ENCODE measurements around the gene AS3MT. TPM values are rescaled to one million over a fixed set of nuclear protein-coding genes. Genes with fewer than 3 reads are reported as not detected.

AS3MT gene
- polyA plus RNA-seq, 1 experiment, result 3.0 TPM

DNA sequence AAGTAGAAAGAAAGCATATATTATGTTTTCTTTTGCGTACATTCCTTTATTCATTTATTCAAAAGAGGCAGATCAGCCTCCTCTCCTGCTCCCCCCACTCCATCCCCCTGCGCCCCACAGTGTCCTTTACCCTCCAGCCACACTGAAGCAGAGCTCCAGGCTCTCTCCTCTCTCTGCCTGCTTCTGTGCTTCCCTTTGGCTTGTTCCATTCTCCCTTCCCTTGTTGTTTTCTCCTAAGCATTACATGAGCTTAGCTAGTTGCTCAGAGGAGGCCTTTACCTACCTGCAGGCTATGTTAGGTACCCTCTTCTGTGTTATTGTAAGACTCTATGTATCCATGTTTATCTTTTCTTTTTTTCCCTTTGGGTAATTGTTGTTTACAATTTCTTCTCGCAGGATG is 76.2 kb downstream of the AS3MT start:
- ChIA-PET POLR2A (no interaction called here), CTCF (interaction anchor here (0.8 to 1.7 kb wide), 3 partner anchors 9 to 119 kb away, joined by 3 to 5 read pairs (median 3); no protein-coding TSS in a partner anchor)
- Histone ChIP-seq H3K27me3 (ENCODE audit: control insufficient read depth, insufficient read depth, low read length) (peaks cover 1% of the 10 kb centered on the region; the same call in 1 of the 2 replicates), H3K4me3 (ENCODE audit: low read depth, low read length) (no peak overlapping the region), H3K36me3 (ENCODE audit: control insufficient read depth, insufficient read depth, low read length) (no peaks in the 10 kb centered on the region)
- TF ChIP-seq, protein P1, sequence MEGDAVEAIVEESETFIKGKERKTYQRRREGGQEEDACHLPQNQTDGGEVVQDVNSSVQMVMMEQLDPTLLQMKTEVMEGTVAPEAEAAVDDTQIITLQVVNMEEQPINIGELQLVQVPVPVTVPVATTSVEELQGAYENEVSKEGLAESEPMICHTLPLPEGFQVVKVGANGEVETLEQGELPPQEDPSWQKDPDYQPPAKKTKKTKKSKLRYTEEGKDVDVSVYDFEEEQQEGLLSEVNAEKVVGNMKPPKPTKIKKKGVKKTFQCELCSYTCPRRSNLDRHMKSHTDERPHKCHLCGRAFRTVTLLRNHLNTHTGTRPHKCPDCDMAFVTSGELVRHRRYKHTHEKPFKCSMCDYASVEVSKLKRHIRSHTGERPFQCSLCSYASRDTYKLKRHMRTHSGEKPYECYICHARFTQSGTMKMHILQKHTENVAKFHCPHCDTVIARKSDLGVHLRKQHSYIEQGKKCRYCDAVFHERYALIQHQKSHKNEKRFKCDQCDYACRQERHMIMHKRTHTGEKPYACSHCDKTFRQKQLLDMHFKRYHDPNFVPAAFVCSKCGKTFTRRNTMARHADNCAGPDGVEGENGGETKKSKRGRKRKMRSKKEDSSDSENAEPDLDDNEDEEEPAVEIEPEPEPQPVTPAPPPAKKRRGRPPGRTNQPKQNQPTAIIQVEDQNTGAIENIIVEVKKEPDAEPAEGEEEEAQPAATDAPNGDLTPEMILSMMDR (IDR thresholded peaks at IDR 0.05; ENCODE audit: insufficient read depth, low read depth, low read length), result no peak
- no peak for DNase-seq (ENCODE audit: low read depth)

DNA sequence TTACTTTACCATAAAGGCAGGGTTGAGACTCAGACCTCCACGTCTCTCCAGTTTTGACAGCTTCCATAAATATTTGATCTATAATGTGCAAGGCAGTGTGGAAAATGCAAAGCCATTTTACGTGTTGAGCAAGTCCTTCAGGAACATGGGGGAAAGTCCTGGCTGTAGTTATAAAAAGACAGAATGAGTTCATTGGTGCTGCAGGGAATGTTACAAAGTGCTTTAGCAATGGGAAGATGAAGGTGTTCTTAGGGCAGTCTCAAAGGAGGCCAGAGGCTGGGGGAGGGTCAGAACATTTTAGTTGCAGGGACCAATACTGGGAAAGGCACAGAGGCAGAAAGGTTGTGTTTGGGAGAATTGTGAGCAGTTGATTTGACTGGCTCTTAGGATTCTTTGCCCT is 76.7 kb downstream of the AS3MT start:
- Histone ChIP-seq H3K27me3 (ENCODE audit: control insufficient read depth, insufficient read depth, low read length) (peaks cover 1% of the 10 kb centered on the region; the same call in 1 of the 2 replicates), H3K36me3 (ENCODE audit: control insufficient read depth, insufficient read depth, low read length) (no peaks in the 10 kb centered on the region), H3K4me3 (ENCODE audit: low read depth, low read length) (no peak overlapping the region)
- DNase-seq (ENCODE audit: low read depth), result no peak
- CTCF ChIA-PET, result interaction anchor here (0.8 to 1.7 kb wide), 3 partner anchors 9 to 118 kb away, joined by 3 to 5 read pairs (median 3); no protein-coding TSS in a partner anchor
- POLR2A ChIA-PET, result no interaction called here
- TF ChIP-seq, protein P1 (IDR thresholded peaks at IDR 0.05; ENCODE audit: insufficient read depth, low read depth, low read length), result no peak

DNA sequence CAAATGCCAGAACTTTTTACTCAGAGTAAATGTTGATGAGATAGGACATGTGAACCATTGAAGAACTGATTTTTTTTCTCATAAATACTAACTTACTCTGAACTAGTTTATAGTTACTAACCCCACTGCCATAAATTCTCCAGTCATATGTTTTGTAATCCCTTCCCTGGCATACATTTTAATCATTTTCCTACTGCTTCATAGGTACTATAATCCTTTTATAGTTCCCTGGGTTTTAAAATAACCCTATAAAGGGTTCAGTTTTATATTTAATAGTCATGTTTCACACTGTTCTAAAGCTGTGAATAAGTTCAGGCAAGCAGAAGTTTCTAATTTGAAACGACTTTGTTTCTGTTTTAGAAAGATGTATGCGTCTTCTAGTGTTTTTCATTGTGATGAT is 77.7 kb downstream of the AS3MT start:
- ChIA-PET CTCF (interaction anchor here (1.7 kb wide), 1 partner anchor 8 kb away, joined by 5 read pairs; no protein-coding TSS in a partner anchor), POLR2A (no interaction called here)
- no peak overlapping the region for H3K4me3 ChIP-seq (ENCODE audit: low read depth, low read length)
- TF ChIP-seq, protein P1 (IDR thresholded peaks at IDR 0.05; ENCODE audit: insufficient read depth, low read depth, low read length), result no peak
- H3K36me3 ChIP-seq (ENCODE audit: control insufficient read depth, insufficient read depth, low read length), result no peaks in the 10 kb centered on the region
- no peak for DNase-seq (ENCODE audit: low read depth)
- H3K27me3 ChIP-seq (ENCODE audit: control insufficient read depth, insufficient read depth, low read length), result peaks cover 1% of the 10 kb centered on the region; the same call in 1 of the 2 replicates

DNA sequence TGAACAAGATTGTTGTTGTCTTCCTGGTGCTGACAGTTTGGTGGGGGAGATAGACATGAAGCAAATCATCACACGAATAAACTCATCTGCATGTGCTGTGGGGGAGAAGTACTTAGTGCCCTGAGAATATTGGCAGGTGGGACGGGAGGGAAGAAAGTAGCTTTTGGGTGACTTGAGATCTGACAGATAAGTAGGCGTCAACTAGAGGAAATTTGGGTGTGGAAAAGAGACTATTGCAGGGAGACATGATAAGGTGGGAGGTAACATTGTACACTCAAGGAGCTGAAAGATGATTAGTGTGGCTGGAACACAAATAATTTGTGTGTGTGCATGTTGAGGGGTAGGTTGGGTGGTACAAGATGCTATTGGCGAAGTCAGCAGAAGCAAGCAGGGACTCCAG is 78.9 kb downstream of the AS3MT start:
- TF ChIP-seq, protein P1 (IDR thresholded peaks at IDR 0.05; ENCODE audit: insufficient read depth, low read depth, low read length), result no peak
- CTCF ChIA-PET, result no interaction called here
- DNase-seq (ENCODE audit: low read depth), result no peak
- H3K27me3 ChIP-seq (ENCODE audit: control insufficient read depth, insufficient read depth, low read length), result peaks cover 1% of the 10 kb centered on the region; the same call in 1 of the 2 replicates
- H3K36me3 ChIP-seq (ENCODE audit: control insufficient read depth, insufficient read depth, low read length), result no peaks in the 10 kb centered on the region
- POLR2A ChIA-PET, result no interaction called here
- H3K4me3 ChIP-seq (ENCODE audit: low read depth, low read length), result no peak overlapping the region

DNA sequence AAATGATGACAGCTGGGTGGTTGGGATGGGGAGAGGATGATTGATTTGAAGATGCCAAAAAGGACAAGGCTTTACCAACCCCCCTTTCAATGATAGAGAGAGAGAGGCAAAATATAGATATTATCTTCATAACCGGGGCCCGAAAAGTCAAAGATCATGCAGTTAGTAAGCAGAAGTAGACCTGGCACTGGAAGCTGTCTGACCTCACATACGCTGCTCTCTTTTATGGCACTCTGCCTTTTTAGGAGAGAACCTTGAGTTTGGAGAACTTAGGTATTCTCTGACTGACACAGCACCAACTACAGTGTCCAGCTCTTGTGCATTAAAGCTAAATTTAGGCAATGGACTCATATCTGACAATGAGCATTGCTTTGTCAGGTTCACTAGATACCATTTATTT is 79.5 kb downstream of the AS3MT start:
- H3K36me3 ChIP-seq (ENCODE audit: control insufficient read depth, insufficient read depth, low read length), result no peaks in the 10 kb centered on the region
- DNase-seq (ENCODE audit: low read depth), result no peak
- CTCF ChIA-PET, result no interaction called here
- peaks cover 1% of the 10 kb centered on the region; the same call in 1 of the 2 replicates for H3K27me3 ChIP-seq (ENCODE audit: control insufficient read depth, insufficient read depth, low read length)
- H3K4me3 ChIP-seq (ENCODE audit: low read depth, low read length), result no peak overlapping the region
- POLR2A ChIA-PET, result no interaction called here
- TF ChIP-seq, protein P1 (IDR thresholded peaks at IDR 0.05; ENCODE audit: insufficient read depth, low read depth, low read length), result no peak
